ENCODE measurements around the gene PLA2R1.

The PLA2R1 gene

DNA sequence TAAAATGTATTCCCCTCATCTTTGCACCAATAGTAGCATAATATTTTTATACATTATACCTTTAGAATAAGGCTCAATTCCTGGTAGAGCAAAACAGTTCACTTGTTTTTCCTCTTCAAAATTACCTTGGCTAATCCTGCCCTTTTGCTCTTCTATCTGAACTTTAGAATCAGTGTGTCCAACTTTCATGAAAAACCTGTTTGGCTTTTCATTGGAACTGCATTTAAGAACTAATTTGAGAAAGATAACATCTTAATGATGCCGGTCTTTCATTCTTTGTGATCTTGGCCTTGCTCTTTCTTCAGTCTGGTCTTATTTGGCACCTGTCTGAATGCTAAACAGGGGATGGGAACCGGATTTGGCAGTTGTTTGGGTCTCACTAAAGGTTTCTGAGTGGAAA, 151.5 kb downstream of the PLA2R1 start:
- no peaks in the 10 kb centered on the region for H3F3A ChIP-seq (ENCODE audit: insufficient read depth)
- no peaks in the 10 kb centered on the region for H3K9me2 ChIP-seq (replicated peaks; ENCODE audit: insufficient read depth, low read length)
- no peak overlapping the region for H3K9ac ChIP-seq (ENCODE audit: low read length)
- no peaks in the 10 kb centered on the region for H4K20me1 ChIP-seq (ENCODE audit: low read depth, low read length)
- H3K4me2 ChIP-seq (ENCODE audit: low read depth, low read length, poor library complexity, severe bottlenecking) = no peak overlapping the region
- TF ChIP-seq EZH2phosphoT487 (conservative IDR thresholded peaks at IDR 0.05; ENCODE audit: low read length) = no peak
- TF ChIP-seq CTCF (IDR thresholded peaks at IDR 0.05; ENCODE audit: insufficient read depth, low read length, poor library complexity, severe bottlenecking) = no peak
- no peak overlapping the region for H3K27ac ChIP-seq (ENCODE audit: low read depth, low read length)
- no peaks in the 10 kb centered on the region for H3K27me3 ChIP-seq (ENCODE audit: low read length)
- no peaks in the 10 kb centered on the region for H3K9me3 ChIP-seq (ENCODE audit: insufficient read depth, low read length)
- H3K79me2 ChIP-seq (ENCODE audit: insufficient read depth, low read length) = no peaks in the 10 kb centered on the region
- no peak overlapping the region for H3K4me3 ChIP-seq (ENCODE audit: insufficient read depth, low read length, poor library complexity, severe bottlenecking)
- H3K36me3 ChIP-seq (ENCODE audit: low read length) = no peaks in the 10 kb centered on the region
- H2AFZ ChIP-seq (ENCODE audit: low read depth, low read length, severe bottlenecking) = no peak overlapping the region

DNA sequence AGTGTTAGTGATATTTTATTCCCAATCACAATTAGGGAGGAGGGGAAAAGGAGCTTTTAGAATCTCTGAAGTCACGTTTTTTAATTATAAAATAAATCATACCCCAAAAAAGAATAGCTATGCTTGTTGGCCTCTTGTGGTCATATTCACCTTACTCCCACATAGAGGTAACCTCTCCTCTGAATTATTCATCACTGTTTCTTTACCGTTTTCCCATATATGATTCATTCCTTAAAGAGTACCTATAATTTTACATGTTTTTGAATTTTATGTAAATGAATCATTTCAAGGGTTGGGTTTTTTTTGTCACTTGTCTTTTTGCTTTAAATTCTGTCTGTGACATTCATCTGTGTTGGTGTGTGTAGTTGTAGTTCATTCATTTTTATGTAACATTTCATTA, 153.8 kb downstream of the PLA2R1 start:
- H3K79me2 ChIP-seq (ENCODE audit: insufficient read depth, low read length) = no peaks in the 10 kb centered on the region
- H3K36me3 ChIP-seq (ENCODE audit: low read length) = no peaks in the 10 kb centered on the region
- no peaks in the 10 kb centered on the region for H3K9me3 ChIP-seq (ENCODE audit: insufficient read depth, low read length)
- no peak overlapping the region for H2AFZ ChIP-seq (ENCODE audit: low read depth, low read length, severe bottlenecking)
- no peaks in the 10 kb centered on the region for H4K20me1 ChIP-seq (ENCODE audit: low read depth, low read length)
- H3K4me3 ChIP-seq (ENCODE audit: insufficient read depth, low read length, poor library complexity, severe bottlenecking) = no peak overlapping the region
- TF ChIP-seq EZH2phosphoT487 (conservative IDR thresholded peaks at IDR 0.05; ENCODE audit: low read length) = no peak
- TF ChIP-seq CTCF (IDR thresholded peaks at IDR 0.05; ENCODE audit: insufficient read depth, low read length, poor library complexity, severe bottlenecking) = no peak
- no peaks in the 10 kb centered on the region for H3K9me2 ChIP-seq (replicated peaks; ENCODE audit: insufficient read depth, low read length)
- no peak overlapping the region for H3K27ac ChIP-seq (ENCODE audit: low read depth, low read length)
- no peaks in the 10 kb centered on the region for H3F3A ChIP-seq (ENCODE audit: insufficient read depth)
- H3K9ac ChIP-seq (ENCODE audit: low read length) = no peak overlapping the region
- H3K27me3 ChIP-seq (ENCODE audit: low read length) = no peaks in the 10 kb centered on the region
- no peak overlapping the region for H3K4me2 ChIP-seq (ENCODE audit: low read depth, low read length, poor library complexity, severe bottlenecking)

GRCh38 chr2:159907909-159908308, 154.5 kb downstream of the PLA2R1 start:
- H3K9ac ChIP-seq (ENCODE audit: low read length) = no peak overlapping the region
- no peaks in the 10 kb centered on the region for H4K20me1 ChIP-seq (ENCODE audit: low read depth, low read length)
- no peaks in the 10 kb centered on the region for H3K9me2 ChIP-seq (replicated peaks; ENCODE audit: insufficient read depth, low read length)
- no peak overlapping the region for H3K4me3 ChIP-seq (ENCODE audit: insufficient read depth, low read length, poor library complexity, severe bottlenecking)
- no peak overlapping the region for H3K27ac ChIP-seq (ENCODE audit: low read depth, low read length)
- TF ChIP-seq CTCF (IDR thresholded peaks at IDR 0.05; ENCODE audit: insufficient read depth, low read length, poor library complexity, severe bottlenecking) (no peak), EZH2phosphoT487 (conservative IDR thresholded peaks at IDR 0.05; ENCODE audit: low read length) (no peak)
- no peak overlapping the region for H2AFZ ChIP-seq (ENCODE audit: low read depth, low read length, severe bottlenecking)
- H3F3A ChIP-seq (ENCODE audit: insufficient read depth) = no peaks in the 10 kb centered on the region
- H3K4me2 ChIP-seq (ENCODE audit: low read depth, low read length, poor library complexity, severe bottlenecking) = no peak overlapping the region
- H3K9me3 ChIP-seq (ENCODE audit: insufficient read depth, low read length) = no peaks in the 10 kb centered on the region
- H3K79me2 ChIP-seq (ENCODE audit: insufficient read depth, low read length) = no peaks in the 10 kb centered on the region
- H3K36me3 ChIP-seq (ENCODE audit: low read length) = no peaks in the 10 kb centered on the region
- H3K27me3 ChIP-seq (ENCODE audit: low read length) = no peaks in the 10 kb centered on the region
